ENCODE results near the gene COX7A2. TPM values are rescaled to one million over a fixed set of nuclear protein-coding genes. Genes with fewer than 3 reads are reported as not detected.
A peak's percentile ranks its signal among the peaks of the same experiment; 100 is the strongest.

Gene COX7A2
- total RNA-seq, 1 donor from 2014 or later: 346 TPM

- Mint-ChIP-seq H3K4me3 (peak overlapping the region; percentile 91), H3K9me3 (no peaks in the 10 kb centered on the region), H3K27me3 (ENCODE audit: low read depth) (peaks cover 88% of the 10 kb centered on the region), H3K27ac (ENCODE audit: unreplicated experiment) (no peak overlapping the region), H3K4me1 (peaks cover 60% of the 10 kb centered on the region), H3K36me3 (ENCODE audit: low read depth) (no peaks in the 10 kb centered on the region)
- TF ChIP-seq, protein P1, sequence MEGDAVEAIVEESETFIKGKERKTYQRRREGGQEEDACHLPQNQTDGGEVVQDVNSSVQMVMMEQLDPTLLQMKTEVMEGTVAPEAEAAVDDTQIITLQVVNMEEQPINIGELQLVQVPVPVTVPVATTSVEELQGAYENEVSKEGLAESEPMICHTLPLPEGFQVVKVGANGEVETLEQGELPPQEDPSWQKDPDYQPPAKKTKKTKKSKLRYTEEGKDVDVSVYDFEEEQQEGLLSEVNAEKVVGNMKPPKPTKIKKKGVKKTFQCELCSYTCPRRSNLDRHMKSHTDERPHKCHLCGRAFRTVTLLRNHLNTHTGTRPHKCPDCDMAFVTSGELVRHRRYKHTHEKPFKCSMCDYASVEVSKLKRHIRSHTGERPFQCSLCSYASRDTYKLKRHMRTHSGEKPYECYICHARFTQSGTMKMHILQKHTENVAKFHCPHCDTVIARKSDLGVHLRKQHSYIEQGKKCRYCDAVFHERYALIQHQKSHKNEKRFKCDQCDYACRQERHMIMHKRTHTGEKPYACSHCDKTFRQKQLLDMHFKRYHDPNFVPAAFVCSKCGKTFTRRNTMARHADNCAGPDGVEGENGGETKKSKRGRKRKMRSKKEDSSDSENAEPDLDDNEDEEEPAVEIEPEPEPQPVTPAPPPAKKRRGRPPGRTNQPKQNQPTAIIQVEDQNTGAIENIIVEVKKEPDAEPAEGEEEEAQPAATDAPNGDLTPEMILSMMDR (conservative IDR thresholded peaks at IDR 0.05): no peak
- no peak for DNase-seq (ENCODE audit: low read depth, low spot score)
Measured at GRCh38 chr6:75203721-75204120, 39.9 kb downstream of the COX7A2 start.

- DNase-seq (ENCODE audit: low read depth, low spot score): no peak
- H3K27ac Mint-ChIP-seq (ENCODE audit: unreplicated experiment): no peak overlapping the region
- peaks cover 50% of the 10 kb centered on the region for H3K4me1 Mint-ChIP-seq
- no peaks in the 10 kb centered on the region for H3K9me3 Mint-ChIP-seq
- peaks cover 78% of the 10 kb centered on the region for H3K27me3 Mint-ChIP-seq (ENCODE audit: low read depth)
- peak overlapping the region; percentile 91 for H3K4me3 Mint-ChIP-seq
- TF ChIP-seq, protein P1 (conservative IDR thresholded peaks at IDR 0.05): no peak
- H3K36me3 Mint-ChIP-seq (ENCODE audit: low read depth): no peaks in the 10 kb centered on the region
Measured at GRCh38 chr6:75202676-75203131, 40.9 kb downstream of the COX7A2 start.

DNA sequence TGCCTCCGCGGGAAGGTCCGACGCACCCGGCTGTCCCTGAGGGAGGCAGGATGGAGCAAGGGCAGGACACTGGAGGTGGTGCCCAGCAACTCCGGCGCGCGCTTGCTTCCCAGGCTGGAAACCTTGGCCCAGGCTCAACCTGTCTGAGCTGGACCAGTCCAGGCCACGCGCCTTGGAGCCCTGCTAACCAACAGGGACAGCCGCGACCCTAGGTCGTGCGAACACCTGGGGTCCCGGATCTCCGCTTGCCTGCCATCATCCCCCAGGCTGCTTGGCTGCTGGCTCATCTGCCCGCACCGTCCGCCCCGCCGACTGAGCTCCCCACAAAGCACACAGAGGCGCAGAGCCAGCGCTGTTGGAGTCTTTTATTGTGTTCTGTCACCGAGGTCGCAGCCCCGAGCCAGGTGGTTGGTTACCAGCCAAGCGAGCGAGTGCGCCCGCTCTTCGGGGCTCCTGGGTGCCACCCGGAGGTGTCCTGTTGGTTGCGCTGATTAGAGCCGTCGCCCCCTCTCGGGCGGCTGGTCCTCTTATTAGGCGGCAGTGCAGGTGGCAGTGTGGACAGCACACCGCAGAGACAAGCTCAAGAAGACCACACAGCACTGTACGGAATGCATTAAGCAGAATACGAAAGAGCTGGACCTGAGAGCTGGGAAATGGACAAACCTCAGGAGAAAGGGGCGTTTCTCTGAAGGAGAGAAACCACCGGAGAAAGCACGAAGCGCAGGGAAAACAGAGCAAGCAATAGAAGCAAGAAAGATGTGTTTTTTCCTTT lies 41.5 kb downstream of the COX7A2 start:
- Mint-ChIP-seq H3K36me3 (ENCODE audit: low read depth) (no peaks in the 10 kb centered on the region), H3K27ac (ENCODE audit: unreplicated experiment) (no peak overlapping the region), H3K9me3 (no peaks in the 10 kb centered on the region), H3K27me3 (ENCODE audit: low read depth) (peaks cover 72% of the 10 kb centered on the region), H3K4me3 (peak overlapping the region; percentile 91), H3K4me1 (peaks cover 44% of the 10 kb centered on the region)
- TF ChIP-seq, protein P1 (conservative IDR thresholded peaks at IDR 0.05): peak; percentile 28
- peak; percentile 14 for DNase-seq (ENCODE audit: low read depth, low spot score)

DNA sequence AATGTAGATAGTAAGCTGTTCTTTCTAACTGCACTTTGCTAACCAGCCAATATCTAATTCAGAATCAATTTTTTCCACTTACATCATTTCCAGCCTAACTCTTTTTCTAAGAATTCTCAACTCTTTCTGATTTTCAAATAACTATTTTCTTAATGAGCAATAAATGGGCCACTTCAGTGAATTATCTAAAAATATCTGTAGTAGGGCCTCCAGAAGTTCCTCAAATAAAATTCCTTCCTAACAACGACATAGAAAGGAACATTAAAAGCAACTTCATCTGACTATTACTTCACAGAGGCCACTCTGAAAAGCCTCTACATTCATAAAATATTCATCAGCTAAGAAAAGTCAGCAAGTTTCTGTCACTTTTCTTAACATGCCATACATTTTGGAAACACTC lies 42.6 kb downstream of the COX7A2 start:
- DNase-seq (ENCODE audit: low read depth, low spot score): no peak
- no peaks in the 10 kb centered on the region for H3K36me3 Mint-ChIP-seq (ENCODE audit: low read depth)
- TF ChIP-seq, protein P1 (conservative IDR thresholded peaks at IDR 0.05): no peak
- H3K9me3 Mint-ChIP-seq: no peaks in the 10 kb centered on the region
- peaks cover 36% of the 10 kb centered on the region for H3K4me1 Mint-ChIP-seq
- no peak overlapping the region for H3K4me3 Mint-ChIP-seq
- no peak overlapping the region for H3K27ac Mint-ChIP-seq (ENCODE audit: unreplicated experiment)
- H3K27me3 Mint-ChIP-seq (ENCODE audit: low read depth): peaks cover 61% of the 10 kb centered on the region

GRCh38 chr6:75199889-75200288 lies 43.7 kb downstream of the COX7A2 start:
- Mint-ChIP-seq H3K4me3 (no peak overlapping the region), H3K27me3 (ENCODE audit: low read depth) (peaks cover 50% of the 10 kb centered on the region), H3K4me1 (peaks cover 30% of the 10 kb centered on the region), H3K27ac (ENCODE audit: unreplicated experiment) (no peak overlapping the region), H3K9me3 (no peaks in the 10 kb centered on the region), H3K36me3 (ENCODE audit: low read depth) (no peaks in the 10 kb centered on the region)
- DNase-seq (ENCODE audit: low read depth, low spot score): no peak
- TF ChIP-seq, protein P1 (conservative IDR thresholded peaks at IDR 0.05): no peak

Measured in neural crest cell (in vitro differentiated cells).